Thyroid gland (tissue), 4 donors: ENCODE measurements around the gene SVIL.

ENCODE experiments used
- POLR2A ChIP-seq, 2 donors: fragments of 450-650 bp; IDR thresholded peaks; one replicate each; pipeline ENCODE4 v1.6.1; 2017; ENCODE audit warnings: antibody characterized with exemption in 2 of 2, mild to moderate bottlenecking in 2 of 2, moderate library complexity in 1 of 2
- TF ChIP-seq, protein P1 (sequence below), 6 experiments: fragments of 200-600 bp in 3 of 6; fragments of 450-650 bp in 3 of 6; sonication (generic) in 3 of 6; IDR thresholded peaks; one replicate each; pipeline ENCODE4 v1.5.1; 2016 to 2019; ENCODE audit warnings: antibody characterized with exemption in 6 of 6, mild to moderate bottlenecking in 2 of 6, inconsistent platforms in 1 of 6, moderate library complexity in 1 of 6

DNA sequence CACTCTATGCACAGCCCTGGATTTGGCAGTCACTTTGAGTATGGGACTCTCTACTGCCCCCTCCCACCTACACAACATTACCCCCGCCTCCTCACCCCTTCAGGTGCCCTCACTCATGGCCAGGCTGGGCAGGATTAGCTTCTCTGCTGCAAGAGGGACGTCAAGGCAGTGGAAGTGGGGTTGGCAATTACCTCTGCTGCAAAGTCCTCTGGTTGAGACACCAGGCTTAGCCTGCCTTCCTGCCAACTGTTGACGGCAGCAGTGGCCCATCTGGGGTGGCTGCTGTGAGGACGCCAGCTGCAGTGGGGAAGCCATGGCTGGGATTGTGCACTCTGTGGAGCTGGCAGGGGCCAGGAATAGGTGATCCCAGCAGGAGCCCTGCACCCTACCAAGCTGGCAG, 26.7 kb downstream of the SVIL start:
- TF ChIP-seq, protein P1, sequence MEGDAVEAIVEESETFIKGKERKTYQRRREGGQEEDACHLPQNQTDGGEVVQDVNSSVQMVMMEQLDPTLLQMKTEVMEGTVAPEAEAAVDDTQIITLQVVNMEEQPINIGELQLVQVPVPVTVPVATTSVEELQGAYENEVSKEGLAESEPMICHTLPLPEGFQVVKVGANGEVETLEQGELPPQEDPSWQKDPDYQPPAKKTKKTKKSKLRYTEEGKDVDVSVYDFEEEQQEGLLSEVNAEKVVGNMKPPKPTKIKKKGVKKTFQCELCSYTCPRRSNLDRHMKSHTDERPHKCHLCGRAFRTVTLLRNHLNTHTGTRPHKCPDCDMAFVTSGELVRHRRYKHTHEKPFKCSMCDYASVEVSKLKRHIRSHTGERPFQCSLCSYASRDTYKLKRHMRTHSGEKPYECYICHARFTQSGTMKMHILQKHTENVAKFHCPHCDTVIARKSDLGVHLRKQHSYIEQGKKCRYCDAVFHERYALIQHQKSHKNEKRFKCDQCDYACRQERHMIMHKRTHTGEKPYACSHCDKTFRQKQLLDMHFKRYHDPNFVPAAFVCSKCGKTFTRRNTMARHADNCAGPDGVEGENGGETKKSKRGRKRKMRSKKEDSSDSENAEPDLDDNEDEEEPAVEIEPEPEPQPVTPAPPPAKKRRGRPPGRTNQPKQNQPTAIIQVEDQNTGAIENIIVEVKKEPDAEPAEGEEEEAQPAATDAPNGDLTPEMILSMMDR (IDR thresholded peaks at IDR 0.05) = no peak
- TF ChIP-seq POLR2A (IDR thresholded peaks at IDR 0.05) = no peak
